Choroid plexus epithelial cell (primary cell): ENCODE data around the gene SLC25A21.
"Not testable (repeated sequence)": the region's sequence is repeated elsewhere in the genome, so short reads cannot be mapped to it uniquely, and the experiment has no call there.

Experiments
- DNase-seq: peaks from one replicate; pipeline ENCODE4 v3.0.0-alpha.2; 2010; ENCODE audit warnings: low read depth
- H3K4me3 ChIP-seq: 2 replicates; pipeline ENCODE4 v1.5.1; 2011; ENCODE audit warnings: low read depth, mild to moderate bottlenecking, control low read depth, low read length, moderate library complexity
- CTCF ChIP-seq: conservative IDR thresholded peaks from 2 replicates; pipeline ENCODE4 v1.5.1; 2011; ENCODE audit warnings: low read depth, mild to moderate bottlenecking, control low read depth, inconsistent platforms, low read length, moderate library complexity

Gene SLC25A21

GRCh38 chr14:37196604-37197420 lies 24.4 kb upstream of the SLC25A21 start:
- no peak for TF ChIP-seq CTCF
- no peak for DNase-seq
- H3K4me3 ChIP-seq, result peak overlapping the region; percentile 86

- TF ChIP-seq CTCF, result no peak
- H3K4me3 ChIP-seq, result no peak overlapping the region
- no peak for DNase-seq
These were observed 22.9 kb upstream of the SLC25A21 start for GRCh38 chr14:37195327-37195726.

GRCh38 chr14:37194698-37195097 lies 22.3 kb upstream of the SLC25A21 start:
- no peak for DNase-seq
- no peak overlapping the region for H3K4me3 ChIP-seq
- TF ChIP-seq CTCF, result no peak

GRCh38 chr14:37189733-37190132 lies 17.3 kb upstream of the SLC25A21 start:
- H3K4me3 ChIP-seq, DNase-seq: not testable (repeated sequence)

GRCh38 chr14:37187840-37188577 lies 15.6 kb upstream of the SLC25A21 start:
- not testable (repeated sequence) for DNase-seq, H3K4me3 ChIP-seq

- H3K4me3 ChIP-seq, result no peak overlapping the region
- no peak for DNase-seq
- TF ChIP-seq CTCF, result no peak
These were observed 14.9 kb upstream of the SLC25A21 start for GRCh38 chr14:37187294-37187693.

- no peak for TF ChIP-seq CTCF
- DNase-seq, result no peak
- H3K4me3 ChIP-seq, result no peak overlapping the region
These were observed 14.5 kb upstream of the SLC25A21 start for GRCh38 chr14:37186865-37187264.

GRCh38 chr14:37185670-37186069 lies 13.3 kb upstream of the SLC25A21 start:
- no peak for TF ChIP-seq CTCF
- no peak for DNase-seq
- no peak overlapping the region for H3K4me3 ChIP-seq

GRCh38 chr14:37184520-37184919 lies 12.1 kb upstream of the SLC25A21 start:
- H3K4me3 ChIP-seq, DNase-seq: not testable (repeated sequence)
